SH-SY5Y (cell line): ENCODE data around the gene CDKN2AIP.

Experiments
- GATA2 ChIP-seq: IDR thresholded peaks from 2 replicates; pipeline ENCODE4 v1.6.1; 2011; ENCODE audit warnings: mild to moderate bottlenecking, low read depth, low read length
- GATA3 ChIP-seq: IDR thresholded peaks from 2 replicates; pipeline ENCODE4 v1.6.1; 2011; ENCODE audit warnings: low read depth, mild to moderate bottlenecking, low read length, moderate library complexity

- TF ChIP-seq GATA2 (no peak), GATA3 (no peak)
These were observed 48.4 kb downstream of the CDKN2AIP start for GRCh38 chr4:183492791-183493222.
